NCI-H1092 (cell line): ENCODE results near the gene LBHD1.

Source experiments
- DNase-seq: peaks from one replicate; lab custom pipeline; 2025; lab: John Stamatoyannopoulos, UW

The LBHD1 gene

DNA sequence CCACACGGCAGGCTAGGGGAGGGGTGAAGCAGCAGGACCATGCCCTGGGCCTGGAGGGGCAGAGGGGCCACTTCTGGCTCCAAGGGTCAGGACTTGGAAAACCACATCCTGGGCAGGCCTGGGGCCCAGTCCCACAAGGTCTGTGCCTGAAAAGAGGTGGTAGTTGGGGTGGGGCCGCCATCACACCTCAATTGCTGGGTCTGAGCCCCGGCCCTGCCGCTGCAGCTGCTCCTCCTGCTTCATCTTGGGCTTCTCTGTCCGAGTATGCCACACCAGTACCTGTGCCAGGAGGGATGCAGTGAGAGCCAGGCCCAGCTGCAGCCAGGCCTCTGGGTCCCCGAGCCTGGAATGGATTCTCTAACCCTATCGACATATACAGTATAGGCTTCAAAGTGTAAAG lies 56.5 kb downstream of the LBHD1 start:
- no peak for DNase-seq

DNA sequence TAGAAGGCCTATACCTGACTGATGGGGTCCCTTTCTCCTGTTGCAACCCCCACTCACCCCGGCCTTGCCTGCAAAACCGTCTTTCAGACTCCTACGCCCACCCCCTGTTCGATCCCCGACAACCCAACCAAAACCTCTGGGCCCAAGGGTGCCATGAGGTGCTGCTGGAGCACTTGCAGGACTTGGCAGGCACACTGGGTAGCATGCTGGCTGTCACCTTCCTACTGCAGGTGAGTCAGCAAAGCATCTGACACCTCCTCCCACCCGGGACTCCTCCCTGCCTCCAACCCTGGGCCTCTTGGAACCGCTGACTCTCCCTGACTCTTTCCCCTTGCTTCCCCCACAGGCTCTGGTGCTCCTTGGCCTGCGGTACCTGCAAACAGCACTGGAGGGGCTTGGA lies 57.8 kb downstream of the LBHD1 start:
- DNase-seq = no peak

DNA sequence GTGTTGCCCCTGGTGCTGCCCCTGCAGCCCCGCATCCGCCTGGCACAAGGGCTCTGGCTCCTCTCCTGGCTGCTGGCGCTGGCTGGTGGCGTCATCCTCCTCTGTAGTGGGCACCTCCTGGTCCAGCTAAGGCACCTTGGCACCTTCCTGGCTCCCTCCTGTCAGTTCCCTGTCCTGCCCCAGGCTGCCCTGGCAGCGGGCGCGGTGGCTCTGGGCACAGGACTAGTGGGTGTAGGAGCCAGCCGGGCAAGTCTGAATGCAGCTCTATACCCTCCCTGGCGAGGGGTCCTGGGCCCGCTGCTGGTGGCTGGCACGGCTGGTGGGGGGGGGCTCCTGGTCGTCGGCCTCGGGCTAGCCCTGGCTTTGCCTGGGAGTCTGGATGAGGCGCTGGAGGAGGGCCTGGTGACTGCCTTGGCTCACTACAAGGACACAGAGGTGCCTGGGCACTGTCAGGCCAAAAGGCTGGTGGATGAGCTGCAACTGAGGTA lies 58.7 kb downstream of the LBHD1 start:
- no peak for DNase-seq
